GM18867 (cell line): Measurements from ENCODE around the gene STX1B.

Experiments
- ATAC-seq: cut with Tn5 transposase; IDR thresholded peaks from one replicate; pipeline ENCODE4 v1.9.1; 2021; ENCODE audit warnings: mild to moderate bottlenecking, moderate library complexity; ENCODE audit not compliant: unreplicated experiment

The STX1B gene

GRCh38 chr16:30980434-30980833, 30.0 kb downstream of the STX1B start:
- ATAC-seq: no peak

DNA sequence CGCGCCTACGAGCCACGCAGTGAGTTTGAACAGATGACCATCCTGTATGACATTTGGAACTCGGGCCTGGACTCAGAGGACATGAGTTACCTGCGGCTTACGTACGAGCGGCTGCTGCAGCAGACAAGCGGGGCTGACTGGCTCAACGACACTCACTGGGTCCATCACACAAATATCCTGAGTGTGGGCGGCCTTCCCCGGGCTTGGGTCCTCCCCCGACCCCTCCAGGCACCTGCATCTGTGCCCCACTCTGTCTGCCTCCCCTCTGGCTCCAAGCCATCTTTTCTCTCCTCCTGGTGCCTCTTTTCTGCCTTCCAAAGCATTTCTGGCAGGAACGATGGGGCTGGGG, 30.4 kb downstream of the STX1B start:
- no peak for ATAC-seq

GRCh38 chr16:30979170-30980022, 31.0 kb downstream of the STX1B start:
- no peak for ATAC-seq

DNA sequence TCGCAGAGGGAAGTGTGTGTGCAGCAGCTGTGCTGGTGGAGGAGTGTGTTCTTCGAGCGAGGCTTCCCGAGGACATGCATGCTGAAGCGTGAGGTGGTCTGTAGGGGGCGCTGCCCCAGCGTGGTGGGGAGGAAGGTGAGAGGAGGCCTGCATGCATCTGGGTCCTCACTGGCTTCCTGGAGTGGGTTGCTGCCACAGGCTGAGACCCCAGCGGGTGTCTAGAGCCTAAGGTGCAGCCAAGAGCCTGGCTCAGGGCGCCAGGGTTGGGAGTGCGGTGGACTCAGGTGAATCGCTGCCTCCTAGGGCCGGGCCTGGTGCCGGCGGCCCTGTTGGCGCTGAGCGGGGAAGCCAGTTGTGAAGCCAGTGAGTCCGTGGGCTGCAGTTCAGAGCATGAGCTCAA, 32.9 kb downstream of the STX1B start:
- ATAC-seq: no peak

DNA sequence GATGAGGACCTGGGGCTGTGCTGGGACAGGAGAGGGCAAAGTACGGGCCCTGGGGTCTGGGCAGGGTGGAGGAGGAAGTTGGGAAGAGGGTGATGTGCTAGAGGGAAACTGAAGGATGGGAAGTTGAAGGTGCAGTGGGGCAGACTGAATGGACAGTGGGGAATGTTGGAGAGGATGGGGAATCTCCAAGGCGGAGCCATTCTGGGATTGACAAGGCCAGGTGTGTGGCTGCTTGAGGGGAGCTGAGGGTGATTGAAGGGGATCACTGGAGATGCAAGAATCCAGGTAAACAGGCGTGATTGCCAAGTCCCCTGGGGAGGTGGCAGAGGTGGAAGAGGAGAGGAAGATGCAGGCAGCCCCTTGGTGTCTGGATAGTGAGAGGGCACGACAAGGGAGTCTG, 34.0 kb downstream of the STX1B start:
- no peak for ATAC-seq

- no peak for ATAC-seq
Observed at GRCh38 chr16:30974348-30974747, 36.1 kb downstream of the STX1B start.

- ATAC-seq: no peak
Observed at GRCh38 chr16:30972872-30973271, 37.6 kb downstream of the STX1B start.

DNA sequence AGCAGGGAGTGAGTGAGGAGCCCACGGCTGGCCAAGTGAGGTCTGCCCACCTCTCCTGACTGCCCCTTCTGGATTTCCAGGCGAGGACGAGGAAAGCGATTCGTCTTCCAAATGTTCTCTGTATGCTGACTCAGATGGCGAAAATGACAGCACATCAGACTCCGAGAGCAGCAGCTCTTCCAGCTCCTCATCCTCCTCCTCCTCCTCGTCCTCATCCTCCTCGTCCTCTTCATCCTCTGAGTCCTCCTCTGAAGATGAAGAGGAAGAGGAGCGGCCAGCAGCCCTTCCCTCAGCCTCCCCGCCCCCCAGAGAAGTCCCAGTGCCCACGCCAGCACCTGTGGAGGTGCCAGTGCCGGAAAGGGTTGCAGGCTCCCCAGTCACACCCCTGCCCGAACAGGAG, 39.1 kb downstream of the STX1B start:
- no peak for ATAC-seq

DNA sequence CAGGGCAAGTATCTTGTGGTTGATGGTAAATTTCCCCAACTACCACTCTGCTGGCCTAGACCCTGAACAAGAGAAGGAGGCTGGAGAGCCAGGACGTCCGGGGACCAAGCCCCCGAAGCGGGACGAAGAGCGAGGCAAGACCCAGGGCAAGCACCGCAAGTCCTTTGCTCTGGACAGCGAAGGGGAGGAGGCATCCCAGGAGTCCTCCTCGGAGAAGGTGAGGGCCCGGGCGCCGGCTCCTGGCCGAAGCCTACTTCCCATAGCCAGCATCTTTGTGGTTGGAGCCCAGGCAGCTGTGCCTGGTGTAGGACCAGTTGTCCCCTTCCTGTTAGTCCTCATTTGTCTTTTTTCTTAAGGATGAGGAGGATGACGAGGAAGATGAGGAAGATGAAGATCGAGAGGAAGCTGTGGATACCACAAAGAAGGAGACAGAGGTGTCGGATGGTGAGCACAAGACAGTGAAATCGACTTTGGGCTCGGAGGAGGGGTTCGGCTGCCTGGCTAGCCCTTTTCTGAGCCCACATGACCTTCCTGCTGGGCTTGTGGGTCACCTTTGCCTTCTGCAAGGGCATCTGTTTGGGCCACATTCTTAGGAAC, 41.1 kb downstream of the STX1B start:
- ATAC-seq: no peak

GRCh38 chr16:30967795-30968194, 42.6 kb downstream of the STX1B start:
- ATAC-seq: no peak

GRCh38 chr16:30966033-30966619, 44.3 kb downstream of the STX1B start:
- ATAC-seq: no peak

DNA sequence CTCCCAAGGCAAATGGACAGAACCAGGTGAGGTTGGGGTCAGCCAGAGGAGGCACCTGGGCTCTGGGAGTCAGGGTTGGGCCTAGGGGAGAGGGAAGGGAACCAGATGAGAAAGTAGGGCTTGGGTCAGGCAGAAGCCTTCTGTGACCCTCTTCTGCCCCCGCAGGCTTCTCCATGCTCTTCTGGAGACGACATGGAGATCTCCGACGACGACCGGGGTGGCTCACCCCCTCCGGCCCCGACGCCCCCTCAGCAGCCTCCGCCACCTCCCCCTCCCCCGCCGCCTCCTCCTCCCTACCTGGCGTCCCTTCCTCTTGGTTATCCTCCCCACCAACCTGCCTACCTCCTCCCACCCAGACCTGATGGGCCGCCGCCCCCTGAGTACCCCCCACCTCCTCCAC, 45.0 kb downstream of the STX1B start:
- ATAC-seq: no peak

GRCh38 chr16:30964574-30965226, 45.7 kb downstream of the STX1B start:
- ATAC-seq: no peak

GRCh38 chr16:30963925-30964511, 46.4 kb downstream of the STX1B start:
- no peak for ATAC-seq

- ATAC-seq: no peak
Observed at GRCh38 chr16:30961384-30961783, 49.1 kb downstream of the STX1B start.

- ATAC-seq: peak; percentile 28
Observed at GRCh38 chr16:30958175-30959079, 52.0 kb downstream of the STX1B start.

- peak; percentile 66 for ATAC-seq
Observed at GRCh38 chr16:30957456-30958174, 52.8 kb downstream of the STX1B start, which contains the start of gene SETD1A. SETD1A (plus strand) TSS chr16:30957754; CDS start chr16:30958732, 978 bp downstream.

DNA sequence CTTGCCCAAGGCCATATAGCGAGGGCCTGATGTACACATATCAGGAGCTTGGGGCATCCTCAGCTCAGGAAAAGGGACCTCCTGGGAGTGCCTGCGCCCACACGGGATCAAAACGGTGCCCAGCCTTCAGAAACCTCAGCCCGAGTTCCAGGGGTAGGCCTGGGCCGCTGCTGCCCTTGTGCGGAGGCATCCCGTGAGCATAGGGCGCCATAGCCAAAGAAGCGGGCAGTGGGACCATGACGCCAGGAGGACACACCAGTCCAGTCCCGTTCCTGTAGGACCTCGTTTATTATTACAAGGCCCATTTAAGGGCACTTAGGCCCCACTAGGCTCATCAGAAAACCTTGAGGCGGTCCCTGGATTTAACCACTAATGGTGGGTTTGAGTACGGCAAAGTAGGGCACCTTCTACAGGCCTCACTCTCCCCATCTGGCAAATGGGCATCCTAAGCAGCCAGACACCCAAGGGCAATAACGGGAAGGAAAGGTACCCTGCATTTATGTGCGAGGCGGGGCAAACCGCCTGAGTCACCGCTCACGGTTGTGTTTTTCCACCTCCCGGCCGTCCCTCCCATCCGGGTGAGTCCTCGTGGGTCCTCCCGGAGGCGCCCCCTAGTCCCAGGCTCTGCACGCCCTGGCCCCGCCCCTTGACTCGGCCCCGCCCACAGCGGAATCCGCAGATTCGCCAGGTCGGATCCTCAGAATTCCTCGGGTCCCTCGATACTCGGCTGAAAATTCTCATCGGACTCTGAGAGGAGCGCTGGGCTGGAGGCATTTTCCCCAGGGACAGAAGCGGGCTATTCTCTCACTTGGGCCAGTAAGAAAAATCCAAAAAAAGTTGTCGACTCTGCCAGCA, 53.6 kb downstream of the STX1B start:
- ATAC-seq: peak; percentile 46

DNA sequence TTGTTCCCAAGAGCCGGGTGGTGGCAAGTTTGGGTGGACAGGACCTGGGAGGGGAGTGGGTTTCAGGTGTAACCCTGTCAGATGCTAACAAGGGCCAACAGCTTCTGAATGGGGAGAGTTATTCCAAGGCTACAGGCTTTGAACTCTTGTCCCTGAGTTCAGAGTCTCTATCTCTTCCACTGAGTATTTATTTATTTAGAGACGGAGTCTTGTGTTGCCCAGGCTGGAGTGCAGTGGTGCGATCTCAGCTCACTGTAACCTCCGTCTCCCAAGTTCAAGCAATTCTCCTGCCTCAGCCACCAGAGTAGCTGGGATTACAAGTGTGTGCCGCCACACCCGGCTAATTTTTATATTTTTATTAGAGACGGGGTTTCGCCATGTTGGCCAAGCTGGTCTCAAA, 55.4 kb downstream of the STX1B start:
- no peak for ATAC-seq
